GM12801 (cell line): Measurements from ENCODE around the gene LPCAT1.

ENCODE experiments used
- TF ChIP-seq, protein P1 (sequence below): IDR thresholded peaks from one replicate; pipeline ENCODE4 v1.5.1; 2011; ENCODE audit warnings: control low read depth; ENCODE audit not compliant: insufficient read length; ENCODE audit errors: extremely low read depth

Gene LPCAT1

DNA sequence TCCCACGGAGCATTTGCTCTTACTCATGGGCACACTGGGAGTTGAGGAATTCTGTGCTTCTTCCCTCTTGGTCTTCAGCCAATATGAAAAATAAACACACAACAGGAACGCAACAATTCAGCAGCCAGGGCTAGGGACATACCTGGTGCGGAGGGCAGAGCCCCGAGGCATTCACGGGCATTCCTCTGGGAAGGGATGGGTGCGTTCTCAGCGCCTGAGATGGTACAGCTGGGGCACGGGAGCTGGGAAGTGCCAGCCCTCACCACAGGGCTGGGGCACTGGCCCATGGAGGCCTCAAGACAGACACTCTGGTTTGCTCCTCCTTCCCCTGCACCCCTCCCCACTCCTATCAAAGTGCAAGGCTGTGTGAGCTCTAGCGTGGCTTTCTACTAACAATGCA is 80.6 kb downstream of the LPCAT1 start:
- TF ChIP-seq, protein P1, sequence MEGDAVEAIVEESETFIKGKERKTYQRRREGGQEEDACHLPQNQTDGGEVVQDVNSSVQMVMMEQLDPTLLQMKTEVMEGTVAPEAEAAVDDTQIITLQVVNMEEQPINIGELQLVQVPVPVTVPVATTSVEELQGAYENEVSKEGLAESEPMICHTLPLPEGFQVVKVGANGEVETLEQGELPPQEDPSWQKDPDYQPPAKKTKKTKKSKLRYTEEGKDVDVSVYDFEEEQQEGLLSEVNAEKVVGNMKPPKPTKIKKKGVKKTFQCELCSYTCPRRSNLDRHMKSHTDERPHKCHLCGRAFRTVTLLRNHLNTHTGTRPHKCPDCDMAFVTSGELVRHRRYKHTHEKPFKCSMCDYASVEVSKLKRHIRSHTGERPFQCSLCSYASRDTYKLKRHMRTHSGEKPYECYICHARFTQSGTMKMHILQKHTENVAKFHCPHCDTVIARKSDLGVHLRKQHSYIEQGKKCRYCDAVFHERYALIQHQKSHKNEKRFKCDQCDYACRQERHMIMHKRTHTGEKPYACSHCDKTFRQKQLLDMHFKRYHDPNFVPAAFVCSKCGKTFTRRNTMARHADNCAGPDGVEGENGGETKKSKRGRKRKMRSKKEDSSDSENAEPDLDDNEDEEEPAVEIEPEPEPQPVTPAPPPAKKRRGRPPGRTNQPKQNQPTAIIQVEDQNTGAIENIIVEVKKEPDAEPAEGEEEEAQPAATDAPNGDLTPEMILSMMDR, result no peak

DNA sequence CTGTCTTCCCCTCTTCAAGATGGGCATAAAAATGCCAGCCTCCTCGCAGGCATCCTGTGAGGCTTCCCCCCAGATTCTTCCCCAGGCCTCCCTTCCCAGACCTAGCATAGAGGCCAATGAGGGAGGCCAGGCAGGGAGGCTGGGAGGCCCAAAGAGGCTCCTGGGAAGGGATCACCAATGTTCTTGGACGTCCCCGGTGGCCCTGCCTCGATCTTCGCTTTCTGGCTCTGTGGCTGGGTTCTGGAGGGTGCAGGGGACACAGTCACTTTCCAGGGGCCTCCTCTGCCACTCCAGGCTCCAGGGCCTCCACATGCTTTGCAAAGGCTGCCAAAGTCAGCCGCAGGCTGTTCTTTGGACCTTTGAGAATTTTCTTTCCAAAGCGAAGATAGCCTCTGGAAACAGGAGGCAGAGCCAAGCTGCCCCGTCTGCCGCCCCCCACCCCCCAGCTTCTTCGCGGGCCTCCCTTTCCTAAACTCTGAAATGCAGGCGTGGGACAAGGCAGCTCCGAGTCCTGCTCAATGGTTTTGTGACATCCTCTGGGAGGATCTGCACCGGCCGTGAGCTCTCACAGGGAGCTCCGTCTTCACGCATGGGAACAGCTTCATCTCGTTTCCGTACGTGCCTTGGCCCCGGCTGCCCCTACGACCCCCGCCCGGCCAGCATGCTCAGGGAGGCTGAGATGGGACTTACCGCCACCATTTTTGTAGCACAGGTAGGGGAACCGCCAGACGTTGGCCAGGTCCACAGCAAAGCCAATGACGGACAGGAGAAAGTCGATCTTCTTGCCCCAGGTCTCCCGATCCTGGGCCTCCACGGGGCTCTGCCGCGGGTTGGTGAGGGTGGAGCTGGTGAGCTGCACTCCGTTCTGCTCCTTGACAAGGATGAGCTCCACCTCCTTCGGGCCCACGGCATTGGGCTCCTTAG is 81.3 kb downstream of the LPCAT1 start:
- TF ChIP-seq, protein P1, result no peak

DNA sequence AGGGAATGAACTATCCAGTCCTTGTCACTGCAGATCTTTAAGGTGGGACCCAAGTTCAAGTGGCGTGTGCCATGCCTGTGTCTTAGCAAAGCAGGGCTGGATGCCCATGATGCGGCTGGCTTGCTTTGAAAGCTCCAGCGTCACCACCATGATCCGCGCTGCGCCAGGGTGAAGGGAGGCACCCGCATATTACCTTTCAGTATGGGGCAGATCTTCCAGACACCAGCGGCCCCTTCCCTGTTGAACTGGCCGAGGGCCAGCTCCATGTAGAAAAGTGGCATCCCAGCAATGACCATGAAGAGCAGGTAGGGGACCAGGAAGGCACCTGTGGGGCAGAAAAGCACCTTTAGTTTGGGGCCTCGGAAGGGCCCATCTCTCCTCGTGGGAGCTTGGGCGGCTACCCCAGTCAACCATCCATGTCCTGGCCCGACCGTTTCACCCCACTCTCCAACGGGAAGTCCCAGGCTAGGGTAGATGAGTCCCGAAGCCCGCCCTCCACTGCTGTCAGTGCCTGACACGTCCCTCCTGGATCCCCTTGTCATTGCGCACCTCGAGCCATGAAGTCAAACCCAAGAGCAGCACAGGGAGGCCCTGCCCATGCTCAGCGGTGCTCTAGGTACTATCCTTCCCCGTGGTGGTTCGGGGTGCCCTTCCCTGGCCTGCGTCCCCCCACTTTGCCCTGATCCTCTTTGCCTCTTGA is 82.4 kb downstream of the LPCAT1 start:
- TF ChIP-seq, protein P1, result no peak

DNA sequence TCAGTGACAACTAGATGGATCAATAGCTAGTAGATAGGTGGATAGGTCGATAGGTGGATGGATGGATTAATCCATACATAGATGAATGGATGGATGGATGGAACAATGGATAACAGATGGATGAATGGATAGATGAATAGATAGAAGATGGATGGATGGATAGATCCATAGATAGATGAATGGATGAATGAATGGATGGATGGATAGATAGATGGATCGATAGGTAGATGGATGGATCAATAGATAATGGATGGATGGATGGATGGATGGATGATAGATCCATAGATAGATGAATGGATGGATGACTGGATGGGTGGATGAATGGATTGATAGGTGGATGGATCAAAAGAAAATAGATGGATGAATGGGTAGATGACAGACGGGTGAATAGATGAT is 83.7 kb downstream of the LPCAT1 start:
- TF ChIP-seq, protein P1, result no peak

DNA sequence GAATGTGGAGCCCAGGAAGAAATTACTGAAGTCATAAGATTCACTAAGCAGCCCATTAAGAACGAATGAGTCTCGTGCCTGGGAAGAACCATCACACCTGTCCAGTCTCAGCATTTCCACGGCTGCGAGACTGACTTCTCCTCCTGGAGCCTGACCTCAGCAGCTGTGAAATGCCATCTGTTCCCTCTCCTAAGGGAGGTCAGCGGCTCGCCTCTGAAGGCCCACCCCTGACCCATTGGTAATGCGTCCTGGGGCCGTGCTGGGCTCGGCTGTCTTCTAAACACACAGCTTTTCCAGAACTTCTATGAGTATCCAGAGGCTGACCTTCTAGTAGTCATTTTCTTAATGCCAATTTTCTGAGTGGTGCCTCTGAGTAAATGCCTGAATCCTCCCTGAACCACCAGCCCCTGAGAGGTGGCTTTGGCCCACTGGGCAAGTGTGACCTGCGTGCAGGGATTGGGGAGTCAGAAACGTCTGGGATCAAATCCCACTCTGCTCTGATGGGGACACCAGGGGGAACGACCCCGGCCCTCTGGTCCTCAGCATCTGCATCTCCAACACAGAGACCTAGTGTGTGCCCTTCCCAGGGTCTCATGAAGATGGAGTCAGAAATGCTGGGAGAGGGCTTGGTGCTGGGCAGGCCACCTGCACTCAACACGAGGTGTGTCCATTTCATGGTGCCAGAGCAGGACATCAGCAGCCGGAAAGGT is 84.2 kb downstream of the LPCAT1 start:
- TF ChIP-seq, protein P1, result no peak

DNA sequence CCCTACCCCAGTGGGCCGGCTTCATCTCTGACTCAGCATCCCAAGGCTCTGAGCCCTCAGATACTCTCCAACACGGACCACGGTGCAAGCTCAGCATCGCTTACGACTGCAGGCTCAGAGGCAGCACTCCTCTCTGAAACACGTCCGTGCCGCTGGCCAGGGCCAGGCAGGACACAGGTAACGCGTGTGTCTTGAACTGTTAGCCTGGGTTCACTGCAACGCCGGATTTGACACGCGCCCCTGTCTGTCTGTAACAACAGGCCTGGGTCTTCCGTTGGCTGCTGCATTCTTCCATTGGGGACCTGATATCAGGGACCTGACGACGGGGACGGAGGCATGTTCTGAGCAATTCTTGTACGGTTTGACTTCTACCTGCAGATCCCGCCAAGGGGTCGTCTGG is 84.9 kb downstream of the LPCAT1 start:
- TF ChIP-seq, protein P1, result no peak
